Adrenal gland (tissue), 12 donors: Measurements from ENCODE around the gene SETD3. TPM values are rescaled to one million over a fixed set of nuclear protein-coding genes. Genes with fewer than 3 reads are reported as not detected.

Experiments
- DNase-seq, 7 donors: peaks; one replicate each; pipeline ENCODE4 v3.0.0-alpha.2; 2019 to 2020
- H3K27ac ChIP-seq, 5 donors: fragments of 200-600 bp; sonication (generic) in 4 of 5; 1 replicate in 3 of 5; 2 replicates in 2 of 5; pipeline versions ENCODE4 v1.5.1 to v1.8.0; 2016 to 2020; ENCODE audit warnings: mild to moderate bottlenecking in 1 of 5
- H3K27me3 ChIP-seq: fragments of 200-600 bp; 2 replicates; pipeline ENCODE4 v1.8.0; 2021
- H3K36me3 ChIP-seq, 2 donors: fragments of 200-600 bp; replicated peaks in 1 of 2; 1 replicate in 1 of 2; 2 replicates in 1 of 2; pipeline versions ENCODE4 v1.5.1 to v1.8.0; 2018 to 2022
- H3K4me1 ChIP-seq, 2 donors: fragments of 200-600 bp; replicated peaks in 1 of 2; 1 replicate in 1 of 2; 2 replicates in 1 of 2; pipeline versions ENCODE4 v1.5.1 to v1.8.0; 2018 to 2021
- H3K4me3 ChIP-seq, 4 donors: fragments of 200-600 bp; sonication (generic) in 3 of 4; one replicate each; pipeline ENCODE4 v1.5.1; 2016 to 2018
- H3K9me3 ChIP-seq, 3 donors: fragments of 200-600 bp; sonication (generic) in 1 of 3; replicated peaks in 1 of 3; 1 replicate in 2 of 3; 2 replicates in 1 of 3; pipeline versions ENCODE4 v1.5.1 to v1.8.0; 2016 to 2021
- POLR2A ChIP-seq, 2 donors: fragments of 450-650 bp; IDR thresholded peaks; one replicate each; pipeline ENCODE4 v1.6.1; 2017; ENCODE audit warnings: antibody characterized with exemption in 2 of 2, mild to moderate bottlenecking in 2 of 2, moderate library complexity in 1 of 2
- WGBS, 4 donors: extraction: QIAGEN DNeasy Blood & Tissue Kit in 2 of 4; methylation state at CpG; one replicate each; pipeline versions ENCODE4 v1.1.5 to v1.1.7; 2013 to 2017; 5-methylcytosine and 5-hydroxymethylcytosine counted together
- intact Hi-C, 2 donors: fragments of 100-400 bp; cut with DNase I; formaldehyde crosslinking; loops; one replicate each; pipeline versions ENCODE4 v1.14.1 to v1.15.0; 2022 to 2023
- polyA plus RNA-seq, 3 donors: library from polyadenylated mRNA; stranded (reverse); fragments of 200-250 nt in 2 of 3; fragments of 350-450 nt in 1 of 3; fragmentation: Illumina TruSeq in 1 of 3; extraction: RNeasy Lipid Tissue Mini Kit (QIAGEN cat#74804) in 1 of 3; gene quantifications; one replicate each; pipeline ENCODE4 v1.2.3, GENCODE V29; 2013 to 2014
- total RNA-seq, 9 donors: library from RNA; depleted of rRNA in 4 of 9; stranded (reverse); fragments of >200 nt in 4 of 9; fragments of 120-200 nt in 1 of 9; fragmentation: NEBNext Ultra II Directional in 1 of 9; extraction: Animal tissue kit (Norgen Biotek cat#: 25700) in 1 of 9; gene quantifications; one replicate each; pipeline versions ENCODE4 v1.1.0 to v1.2.4, GENCODE V29; 2013 to 2023
- TF ChIP-seq, protein P1 (sequence below), 6 experiments: fragments of 450-650 bp in 4 of 6; fragments of 200-600 bp in 2 of 6; sonication (generic) in 1 of 6; IDR thresholded peaks; 1 replicate in 5 of 6; 2 replicates in 1 of 6; pipeline versions ENCODE4 v1.5.1 to v1.8.0; 2016 to 2021; ENCODE audit warnings: antibody characterized with exemption in 6 of 6, mild to moderate bottlenecking in 2 of 6, moderate library complexity in 1 of 6
- donor health status: healthy with polysubstance abuse.
- donor health status: Bipolar disorder and iron deficiency.
- donor health status: DM: yes; HTN: yes; CAD: no.
- donor health status: DM: no; HTN: no; CAD: no.
- donor health status: DM: no; HTN: no; CAD: no.
- donor health status: DM: yes; HTN: yes; CAD: no.

Gene SETD3
- total and polyA plus RNA-seq, 12 donors, result 23.1 to 58.6 (median 44.3) TPM

DNA sequence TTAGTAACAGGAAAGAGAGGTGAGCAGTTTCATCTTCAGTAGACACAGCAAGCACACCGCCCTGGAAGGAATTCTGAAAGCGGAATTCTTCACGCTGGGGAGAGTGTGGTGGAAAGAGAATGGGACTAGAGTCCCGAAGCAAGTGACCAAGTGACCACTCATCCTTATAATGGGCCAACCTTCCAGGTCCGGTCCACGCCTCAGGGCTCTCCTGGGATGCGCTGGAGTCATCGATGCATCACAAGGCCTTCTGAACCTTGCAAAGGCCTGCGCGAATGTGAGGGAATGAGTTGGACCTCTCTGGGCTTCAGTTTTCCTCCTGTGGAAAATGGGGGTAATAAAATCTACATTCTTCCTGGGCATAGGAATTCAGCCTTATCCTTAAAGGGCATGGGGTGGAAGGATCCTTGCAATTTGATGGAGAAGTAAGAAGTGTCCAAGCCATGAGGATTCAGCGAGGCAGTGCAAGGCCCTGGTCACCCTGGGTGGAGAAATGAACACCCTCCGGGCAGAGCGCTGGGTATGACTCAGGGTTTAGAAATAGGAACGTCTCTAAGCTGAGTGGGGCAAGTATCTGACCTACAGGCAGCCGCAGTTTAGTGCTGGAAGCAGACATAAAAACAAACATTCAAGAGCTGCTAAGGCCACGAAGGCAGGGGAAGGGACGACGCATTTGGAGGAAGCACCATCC lies 97.7 kb downstream of the SETD3 start:
- H3K4me1 ChIP-seq, result no peaks in the 10 kb centered on the region
- peaks cover 6% of the 10 kb centered on the region for H3K27me3 ChIP-seq
- intact Hi-C loops, result no loop called here
- DNase-seq, result no peak
- H3K4me3 ChIP-seq, result no peak overlapping the region
- 79 to 87% (median 85%) methylated on average over 18 of the region's 18 CpGs for WGBS, 4 donors
- no peak overlapping the region for H3K27ac ChIP-seq
- H3K36me3 ChIP-seq, result no peaks in the 10 kb centered on the region
- H3K9me3 ChIP-seq, result no peaks in the 10 kb centered on the region
- TF ChIP-seq POLR2A (IDR thresholded peaks at IDR 0.05), result no peak
- TF ChIP-seq, protein P1, sequence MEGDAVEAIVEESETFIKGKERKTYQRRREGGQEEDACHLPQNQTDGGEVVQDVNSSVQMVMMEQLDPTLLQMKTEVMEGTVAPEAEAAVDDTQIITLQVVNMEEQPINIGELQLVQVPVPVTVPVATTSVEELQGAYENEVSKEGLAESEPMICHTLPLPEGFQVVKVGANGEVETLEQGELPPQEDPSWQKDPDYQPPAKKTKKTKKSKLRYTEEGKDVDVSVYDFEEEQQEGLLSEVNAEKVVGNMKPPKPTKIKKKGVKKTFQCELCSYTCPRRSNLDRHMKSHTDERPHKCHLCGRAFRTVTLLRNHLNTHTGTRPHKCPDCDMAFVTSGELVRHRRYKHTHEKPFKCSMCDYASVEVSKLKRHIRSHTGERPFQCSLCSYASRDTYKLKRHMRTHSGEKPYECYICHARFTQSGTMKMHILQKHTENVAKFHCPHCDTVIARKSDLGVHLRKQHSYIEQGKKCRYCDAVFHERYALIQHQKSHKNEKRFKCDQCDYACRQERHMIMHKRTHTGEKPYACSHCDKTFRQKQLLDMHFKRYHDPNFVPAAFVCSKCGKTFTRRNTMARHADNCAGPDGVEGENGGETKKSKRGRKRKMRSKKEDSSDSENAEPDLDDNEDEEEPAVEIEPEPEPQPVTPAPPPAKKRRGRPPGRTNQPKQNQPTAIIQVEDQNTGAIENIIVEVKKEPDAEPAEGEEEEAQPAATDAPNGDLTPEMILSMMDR (IDR thresholded peaks at IDR 0.05), result no peak

DNA sequence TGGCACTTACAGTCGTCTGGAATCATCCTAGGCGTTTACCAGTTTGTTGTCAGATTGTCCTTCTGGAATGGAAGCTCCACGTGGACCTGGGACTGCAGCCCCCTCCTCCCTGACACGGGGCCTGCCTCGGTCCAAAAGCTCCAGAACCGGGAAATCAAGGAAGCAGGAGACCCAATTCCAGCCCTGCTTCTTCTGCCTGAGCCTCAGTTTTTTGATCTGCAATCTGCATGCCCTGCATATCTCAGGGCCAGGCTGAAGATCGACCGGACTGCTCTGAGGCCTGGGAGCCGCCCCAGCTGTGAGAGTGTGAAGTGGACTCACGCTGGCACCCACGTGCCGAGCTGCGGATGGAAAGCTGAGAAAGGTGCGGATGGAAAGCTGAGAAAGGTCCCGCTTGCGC lies 98.6 kb downstream of the SETD3 start:
- H3K27ac ChIP-seq, result no peak overlapping the region
- no peaks in the 10 kb centered on the region for H3K9me3 ChIP-seq
- no peak overlapping the region for H3K4me3 ChIP-seq
- H3K4me1 ChIP-seq, result no peaks in the 10 kb centered on the region
- H3K36me3 ChIP-seq, result no peaks in the 10 kb centered on the region
- no peak for DNase-seq
- WGBS, 4 donors, result 66 to 78% (median 68%) methylated on average over 16 of the region's 16 CpGs
- intact Hi-C loops, result no loop called here
- TF ChIP-seq, protein P1 (IDR thresholded peaks at IDR 0.05), result no peak
- no peak for TF ChIP-seq POLR2A (IDR thresholded peaks at IDR 0.05)
- peaks cover 6% of the 10 kb centered on the region for H3K27me3 ChIP-seq

DNA sequence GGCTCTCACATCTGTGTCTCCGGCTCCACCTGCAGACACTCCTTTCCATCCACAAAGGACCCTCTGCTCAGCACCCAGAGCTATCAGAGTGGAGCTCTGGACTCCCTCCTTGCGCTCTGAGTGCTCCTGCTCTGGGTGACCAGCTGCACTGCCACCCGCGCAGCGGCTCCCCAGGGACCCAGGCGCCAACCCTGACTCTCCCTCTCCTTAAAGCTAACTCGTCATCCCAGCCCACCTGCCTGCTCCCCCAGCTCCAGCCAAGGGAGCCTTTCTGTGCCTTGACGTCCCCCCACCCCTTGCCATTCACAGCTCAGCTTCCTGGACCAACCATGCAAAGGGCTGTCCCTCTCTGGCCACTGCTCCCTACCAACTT lies 99.0 kb downstream of the SETD3 start:
- Histone ChIP-seq H3K4me1 (no peaks in the 10 kb centered on the region), H3K27ac (no peak overlapping the region), H3K27me3 (peaks cover 6% of the 10 kb centered on the region), H3K4me3 (no peak overlapping the region), H3K36me3 (no peaks in the 10 kb centered on the region), H3K9me3 (no peaks in the 10 kb centered on the region)
- intact Hi-C loops, result no loop called here
- TF ChIP-seq, protein P1 (IDR thresholded peaks at IDR 0.05), result no peak
- TF ChIP-seq POLR2A (IDR thresholded peaks at IDR 0.05), result no peak
- DNase-seq, result no peak
- 73 to 85% (median 81%) methylated on average over 7 to 8 of the region's 8 CpGs for WGBS, 4 donors

DNA sequence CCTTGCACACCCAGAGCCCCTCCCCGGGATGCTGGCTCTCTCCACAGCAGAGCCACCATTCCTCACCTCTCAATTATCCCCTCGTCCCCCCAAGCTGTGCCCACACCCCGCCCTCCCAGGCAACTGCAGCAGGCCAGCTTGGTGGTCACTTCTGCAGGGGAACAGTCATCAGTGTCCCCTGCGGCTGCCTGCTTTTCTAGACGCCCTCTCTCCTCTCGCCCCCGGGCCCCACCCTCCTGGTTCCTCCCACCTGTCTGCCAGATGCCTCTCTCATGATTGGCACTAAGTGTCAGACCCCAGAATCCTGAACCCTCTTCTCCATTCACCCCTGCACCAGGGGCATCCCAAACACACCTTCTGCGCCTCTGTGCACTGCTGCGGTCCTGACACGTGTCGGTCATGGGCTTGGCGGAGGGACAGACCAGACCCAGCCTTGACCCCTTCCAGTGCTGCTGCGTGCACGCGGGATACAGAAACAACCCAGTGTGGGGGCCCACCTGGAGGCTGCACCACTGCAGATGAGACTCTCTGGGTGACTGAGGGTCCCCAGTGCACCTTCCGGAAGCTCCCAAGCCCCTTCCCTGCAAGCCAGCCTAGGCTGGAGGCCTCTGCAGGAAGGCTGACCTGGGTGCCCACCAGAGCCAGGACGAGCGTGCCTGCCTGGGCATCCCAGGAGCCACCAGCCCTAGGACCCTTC lies 99.5 kb downstream of the SETD3 start:
- H3K4me1 ChIP-seq, result no peaks in the 10 kb centered on the region
- TF ChIP-seq, protein P1 (IDR thresholded peaks at IDR 0.05), result no peak
- TF ChIP-seq POLR2A (IDR thresholded peaks at IDR 0.05), result no peak
- H3K36me3 ChIP-seq, result no peaks in the 10 kb centered on the region
- no peak overlapping the region for H3K4me3 ChIP-seq
- H3K9me3 ChIP-seq, result no peaks in the 10 kb centered on the region
- H3K27ac ChIP-seq, result no peak overlapping the region
- intact Hi-C loops, result no loop called here
- H3K27me3 ChIP-seq, result peaks cover 6% of the 10 kb centered on the region
- no peak for DNase-seq
- 52 to 64% (median 56%) methylated on average over 9 to 18 of the region's 18 CpGs for WGBS, 4 donors
